HepG2 (cell line): ENCODE results near the gene MPV17L. TPM values are rescaled to one million over a fixed set of nuclear protein-coding genes. Genes with fewer than 3 reads are reported as not detected.

Experiments used
- ATAC-seq: fragments of 200-7000 bp; cut with Tn5 transposase; 3 replicates; pipeline ENCODE4 v1.9.1; 2020; ENCODE audit warnings: mild to moderate bottlenecking, moderate library complexity
- BruUV-seq: library from RNA; stranded (reverse); fragments of 400-500 nt; replicated peaks from 2 replicates; lab custom pipeline; 2021; lab: Mats Ljungman, UMichigan
- CTCF ChIA-PET: fragments of 300-600 bp; formaldehyde crosslinking; extraction: SDS; loops from one replicate; lab custom pipeline; 2021; ENCODE audit warnings: low total read pairs, inconsistent platforms, low intra/inter-chr PET ratio; lab: Yijun Ruan, JAX
- POLR2A ChIA-PET: fragments of 350-600 bp; sonication (Branson Sonifier 250); formaldehyde crosslinking; loops from one replicate; lab custom pipeline; 2020; ENCODE audit warnings: antibody characterized with exemption, inconsistent platforms; lab: Yijun Ruan, JAX
- DNase-seq: peaks from one replicate; pipeline ENCODE4 v3.0.0-alpha.2; 2015; ENCODE audit warnings: low spot score
- FAIRE-seq: peaks from 3 replicates; lab custom pipeline; 2011; peaks lifted over from hg19 to GRCh38; lab: Jason Lieb, UNC
- H2AFZ ChIP-seq: one replicate; pipeline ENCODE4 v1.6.1; 2011; ENCODE audit warnings: low read length, inconsistent platforms
- H3K27ac ChIP-seq: fragments of 300-600 bp; 3 replicates; pipeline ENCODE4 v1.8.0; 2011; ENCODE audit warnings: mixed run types, mild to moderate bottlenecking, mixed read lengths, low read length, inconsistent platforms; ENCODE audit not compliant: insufficient read depth; ENCODE audit errors: extremely low read length
- H3K27me3 ChIP-seq, 2 experiments: fragments of 200-600 bp in 1 of 2; 2 replicates in 1 of 2; 3 replicates in 1 of 2; pipeline versions ENCODE4 v1.6.0 to v1.8.0; 2011; ENCODE audit warnings: low read length in 2 of 2, mild to moderate bottlenecking in 2 of 2, moderate library complexity in 2 of 2, inconsistent platforms in 1 of 2; ENCODE audit not compliant: insufficient read depth in 2 of 2, control insufficient read depth in 1 of 2
- H3K36me3 ChIP-seq, 2 experiments: fragments of 200-600 bp in 1 of 2; replicated peaks in 1 of 2; 2 replicates in 1 of 2; 3 replicates in 1 of 2; pipeline versions ENCODE4 v1.5.1 to v1.8.0; 2011; ENCODE audit warnings: low read length in 2 of 2, inconsistent platforms in 1 of 2; ENCODE audit not compliant: insufficient read depth in 2 of 2, control insufficient read depth in 1 of 2
- H3K4me1 ChIP-seq: 2 replicates; pipeline ENCODE4 v1.5.1; 2012; ENCODE audit warnings: low read length, inconsistent platforms; ENCODE audit not compliant: insufficient read depth
- H3K4me2 ChIP-seq: 2 replicates; pipeline ENCODE4 v1.6.0; 2011; ENCODE audit warnings: low read depth, low read length, inconsistent platforms
- H3K4me3 ChIP-seq, 3 experiments: fragments of 200-600 bp in 1 of 3; sonication (generic), shearing (Covaris generic) in 1 of 3; replicated peaks in 1 of 3; 2 replicates each; pipeline ENCODE4 v1.5.1; 2011 to 2016; ENCODE audit warnings: low read length in 3 of 3, inconsistent platforms in 2 of 3, low read depth in 2 of 3, mild to moderate bottlenecking in 2 of 3, control low read depth in 1 of 3, mixed read lengths in 1 of 3; ENCODE audit not compliant: insufficient read depth in 1 of 3
- H3K79me2 ChIP-seq: one replicate; pipeline ENCODE4 v1.6.1; 2011; ENCODE audit warnings: low read length, inconsistent platforms; ENCODE audit not compliant: insufficient read depth
- H3K9ac ChIP-seq: 2 replicates; pipeline ENCODE4 v1.6.0; 2011; ENCODE audit warnings: mild to moderate bottlenecking, low read depth, low read length, inconsistent platforms; ENCODE audit not compliant: insufficient read depth
- H3K9me3 ChIP-seq: 2 replicates; pipeline ENCODE4 v1.5.1; 2012; ENCODE audit warnings: mild to moderate bottlenecking, low read length
- H4K20me1 ChIP-seq: 2 replicates; pipeline ENCODE4 v1.6.0; 2011; ENCODE audit warnings: inconsistent platforms, mild to moderate bottlenecking, low read length, moderate library complexity; ENCODE audit not compliant: insufficient read depth
- BRD4 ChIP-seq: sonication (generic); formaldehyde crosslinking; IDR thresholded peaks from 2 replicates; pipeline ENCODE4 v1.4.0; 2020; ENCODE audit warnings: missing genetic modification reagents
- ERF ChIP-seq: IDR thresholded peaks from 2 replicates; pipeline ENCODE4 v1.6.1; 2018; ENCODE audit warnings: missing biosample characterization, missing genetic modification reagents
- ESRRA ChIP-seq: sonication (generic); formaldehyde crosslinking; IDR thresholded peaks from 2 replicates; pipeline ENCODE4 v1.5.1; 2020; ENCODE audit warnings: mild to moderate bottlenecking, low read depth, missing genetic modification reagents
- FOXO1 ChIP-seq: sonication (generic); formaldehyde crosslinking; IDR thresholded peaks from 2 replicates; pipeline ENCODE4 v1.4.0; 2020; ENCODE audit warnings: missing genetic modification reagents
- GPN1 ChIP-seq: sonication (generic); formaldehyde crosslinking; IDR thresholded peaks from 2 replicates; pipeline ENCODE4 v1.5.1; 2020; ENCODE audit warnings: missing genetic modification reagents, borderline replicate concordance
- HIVEP1 ChIP-seq: sonication (generic); formaldehyde crosslinking; IDR thresholded peaks from 2 replicates; pipeline ENCODE4 v1.4.0; 2020; ENCODE audit warnings: mild to moderate bottlenecking, missing genetic modification reagents
- HMGA1 ChIP-seq: sonication (generic); formaldehyde crosslinking; conservative IDR thresholded peaks from 2 replicates; pipeline ENCODE4 v1.4.0; 2020; ENCODE audit warnings: missing genetic modification reagents
- JUNB ChIP-seq: sonication (generic); formaldehyde crosslinking; IDR thresholded peaks from 2 replicates; pipeline ENCODE4 v1.8.0; 2022; ENCODE audit warnings: missing genetic modification reagents, mild to moderate bottlenecking, borderline replicate concordance
- MIER2 ChIP-seq: IDR thresholded peaks from 2 replicates; pipeline ENCODE4 v1.6.1; 2016; ENCODE audit warnings: missing biosample characterization, missing genetic modification reagents
- NFIC ChIP-seq: IDR thresholded peaks from 2 replicates; pipeline ENCODE4 v1.6.1; 2012; ENCODE audit warnings: mild to moderate bottlenecking, low read length, inconsistent platforms
- POGZ ChIP-seq: sonication (generic); formaldehyde crosslinking; IDR thresholded peaks from 2 replicates; pipeline ENCODE4 v1.4.0; 2020; ENCODE audit warnings: mild to moderate bottlenecking, missing genetic modification reagents
- RBM22 ChIP-seq: fragments of 200-400 bp; formaldehyde crosslinking; optimal IDR thresholded peaks from 2 replicates; pipeline ENCODE3; 2017; ENCODE audit warnings: mild to moderate bottlenecking, low read length, moderate library complexity
- RFXANK ChIP-seq: IDR thresholded peaks from 2 replicates; pipeline ENCODE4 v1.6.1; 2016
- SNAPC2 ChIP-seq: sonication (generic); formaldehyde crosslinking; IDR thresholded peaks from 2 replicates; pipeline ENCODE4 v1.8.1; 2022; ENCODE audit warnings: mild to moderate bottlenecking, missing genetic modification reagents
- SSRP1 ChIP-seq: IDR thresholded peaks from 2 replicates; pipeline ENCODE4 v1.6.1; 2016; ENCODE audit warnings: control low read depth
- STAT5B ChIP-seq: sonication (generic); formaldehyde crosslinking; IDR thresholded peaks from 2 replicates; pipeline ENCODE4 v1.4.0; 2020; ENCODE audit warnings: missing genetic modification reagents
- TOE1 ChIP-seq: sonication (generic); formaldehyde crosslinking; IDR thresholded peaks from 2 replicates; pipeline ENCODE4 v1.4.0; 2020; ENCODE audit warnings: mild to moderate bottlenecking, missing genetic modification reagents
- ZFX ChIP-seq: sonication (generic); formaldehyde crosslinking; IDR thresholded peaks from 2 replicates; pipeline ENCODE4 v1.4.0; 2020; ENCODE audit warnings: mild to moderate bottlenecking, low read depth, missing genetic modification reagents, moderate library complexity
- ZMYM4 ChIP-seq: sonication (generic); formaldehyde crosslinking; IDR thresholded peaks from 2 replicates; pipeline ENCODE4 v1.8.1; 2023; ENCODE audit warnings: mild to moderate bottlenecking, missing genetic modification reagents
- ZNF205 ChIP-seq: IDR thresholded peaks from 2 replicates; pipeline ENCODE4 v1.6.1; 2018; ENCODE audit warnings: missing biosample characterization, missing genetic modification reagents
- ZNF547 ChIP-seq: sonication (generic); formaldehyde crosslinking; IDR thresholded peaks from 2 replicates; pipeline ENCODE4 v1.5.1; 2020; ENCODE audit warnings: mild to moderate bottlenecking, missing genetic modification reagents
- ZNF589 ChIP-seq: sonication (generic); formaldehyde crosslinking; conservative IDR thresholded peaks from 2 replicates; pipeline ENCODE4 v1.8.0; 2022; ENCODE audit warnings: mild to moderate bottlenecking, moderate library complexity, missing genetic modification reagents
- ZNF75D ChIP-seq: sonication (generic); formaldehyde crosslinking; IDR thresholded peaks from 2 replicates; pipeline ENCODE4 v1.8.1; 2023; ENCODE audit warnings: missing genetic modification reagents, mild to moderate bottlenecking, borderline replicate concordance
- ZSCAN31 ChIP-seq: sonication (generic); formaldehyde crosslinking; IDR thresholded peaks from 2 replicates; pipeline ENCODE4 v1.5.0; 2020; ENCODE audit warnings: low read depth, mild to moderate bottlenecking, missing genetic modification reagents
- WGBS: methylation state at CpG from one replicate; pipeline ENCODE4 v1.1.6; 2017; ENCODE audit warnings: low lambda C conversion rate; 5-methylcytosine and 5-hydroxymethylcytosine counted together
- in situ Hi-C: cut with HindIII; loops from 2 replicates; pipeline ENCODE4 v1.10.0; 2017; ENCODE audit warnings: low pct_unique_long_range_greater_than_20kb; ENCODE audit not compliant: extremely low pct_ligation_motif_present
- intact Hi-C: fragments of 100-400 bp; cut with micrococcal nuclease; formaldehyde crosslinking; loops from one replicate; pipeline ENCODE4 v1.10.0; 2022; ENCODE audit not compliant: unreplicated experiment
- polyA plus RNA-seq, 8 experiments: library from polyadenylated mRNA; depleted of rRNA in 3 of 8; stranded (reverse) in 7 of 8; unstranded in 1 of 8; fragments of >200 nt; fragmentation: Illumina TruSeq in 4 of 8; extraction: Trizol in 4 of 8; gene quantifications; 2 replicates each; pipeline versions ENCODE4 v1.2.1 to v1.2.3, GENCODE V29; 2011 to 2016; ENCODE audit warnings: low read depth in 4 of 8, missing spikeins in 1 of 8, mixed read lengths in 1 of 8; ENCODE audit not compliant: insufficient read depth in 1 of 8
- total RNA-seq, 5 experiments: library from RNA; depleted of rRNA; stranded (reverse); fragments of >200 nt; fragmentation: Illumina TruSeq; extraction: Trizol; gene quantifications; 2 replicates each; pipeline ENCODE4 v1.2.3, GENCODE V29; 2016; ENCODE audit warnings: low read depth in 1 of 5
- TF ChIP-seq, protein P1 (sequence below): sonication (generic); formaldehyde crosslinking; IDR thresholded peaks from 2 replicates; pipeline ENCODE4 v1.5.0; 2020; ENCODE audit warnings: missing genetic modification reagents
- TF ChIP-seq, protein P2 (sequence below): sonication (generic); formaldehyde crosslinking; IDR thresholded peaks from 2 replicates; pipeline ENCODE4 v1.4.0; 2020; ENCODE audit warnings: missing genetic modification reagents, mild to moderate bottlenecking, borderline replicate concordance

Gene MPV17L
- total and polyA plus RNA-seq, 2 of the 13 experiments (the other 11 are each of a cell fraction or from before 2014, with no cell fraction given), result 34.7 to 63.8 TPM

DNA sequence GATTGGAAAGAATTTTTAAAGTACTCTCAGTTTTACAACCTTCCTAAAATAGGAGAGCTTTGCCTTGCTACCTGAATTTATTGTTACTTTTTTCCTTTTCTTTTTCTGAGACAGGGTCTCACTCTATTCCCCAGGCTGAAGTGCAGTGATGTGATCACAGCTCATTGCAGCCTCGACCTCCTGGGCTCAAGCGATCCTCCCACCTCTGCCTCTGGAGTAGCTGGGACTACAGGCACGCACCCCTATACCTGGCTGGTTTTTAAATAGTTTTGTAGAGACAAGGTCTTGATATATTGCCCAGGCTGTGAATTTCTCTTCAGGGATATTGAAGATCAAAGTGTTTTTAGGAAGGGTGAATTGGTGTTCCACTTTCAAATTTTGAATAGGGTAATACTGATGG lies 3.8 kb downstream of the MPV17L start:
- Histone ChIP-seq H3K27me3 (no peaks in the 10 kb centered on the region), H3K79me2 (peaks cover 34% of the 10 kb centered on the region), H3K4me1 (peaks cover 70% of the 10 kb centered on the region), H3K4me2 (peak overlapping the region; percentile 71), H3K9ac (peak overlapping the region; percentile 84), H3K9me3 (no peaks in the 10 kb centered on the region), H3K4me3 (peak overlapping the region in 1 of 3 experiments; percentile 45; a peak in 1 of 6 replicates), H4K20me1 (no peaks in the 10 kb centered on the region), H3K27ac (peak overlapping the region; percentile 71), H3K36me3 (peaks cover 1 to 18% of the 10 kb centered on the region in 2 experiments; a peak in 4 of 5 replicates), H2AFZ (no peak overlapping the region)
- ATAC-seq (no peak), DNase-seq (no peak), FAIRE-seq (no peak)
- ChIA-PET CTCF (no interaction called here), POLR2A (interaction anchor here (0.6 to 1.7 kb wide), 4 partner anchors 9 to 305 kb away, joined by 3 to 6 read pairs (median 3); partner anchors contain the start of gene RRN3)
- intact Hi-C loops (no loop called here), in situ Hi-C loops (no loop called here)
- 59% methylated on average over 3 of the region's 3 CpGs for WGBS
- BruUV-seq, result no TSS peak
- TF ChIP-seq, protein P1, sequence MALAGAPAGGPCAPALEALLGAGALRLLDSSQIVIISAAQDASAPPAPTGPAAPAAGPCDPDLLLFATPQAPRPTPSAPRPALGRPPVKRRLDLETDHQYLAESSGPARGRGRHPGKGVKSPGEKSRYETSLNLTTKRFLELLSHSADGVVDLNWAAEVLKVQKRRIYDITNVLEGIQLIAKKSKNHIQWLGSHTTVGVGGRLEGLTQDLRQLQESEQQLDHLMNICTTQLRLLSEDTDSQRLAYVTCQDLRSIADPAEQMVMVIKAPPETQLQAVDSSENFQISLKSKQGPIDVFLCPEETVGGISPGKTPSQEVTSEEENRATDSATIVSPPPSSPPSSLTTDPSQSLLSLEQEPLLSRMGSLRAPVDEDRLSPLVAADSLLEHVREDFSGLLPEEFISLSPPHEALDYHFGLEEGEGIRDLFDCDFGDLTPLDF, result no peak
- no peak for TF ChIP-seq FOXO1
- no peak for TF ChIP-seq JUNB (CRISPR knock-in tag)
- TF ChIP-seq RBM22, result no peak
- TF ChIP-seq STAT5B, result no peak
- TF ChIP-seq ZFX (CRISPR knock-in tag), result no peak
- TF ChIP-seq SNAPC2 (CRISPR knock-in tag), result no peak
- TF ChIP-seq RFXANK, result no peak
- TF ChIP-seq ZNF589 (CRISPR knock-in tag), result no peak
- TF ChIP-seq ZSCAN31, result 0 out of 2 replicates have a peak, but pooled peaks have one; percentile 9
- no peak for TF ChIP-seq GPN1 (CRISPR knock-in tag)
- TF ChIP-seq ZMYM4 (CRISPR knock-in tag), result no peak
- TF ChIP-seq ERF (CRISPR knock-in tag), result no peak
- no peak for TF ChIP-seq MIER2 (CRISPR knock-in tag)
- no peak for TF ChIP-seq ZNF75D (CRISPR knock-in tag)
- no peak for TF ChIP-seq NFIC
- TF ChIP-seq HIVEP1, result no peak
- TF ChIP-seq POGZ (CRISPR knock-in tag), result 0 out of 2 replicates have a peak, but pooled peaks have one; percentile 16
- TF ChIP-seq BRD4 (CRISPR knock-in tag), result no peak
- no peak for TF ChIP-seq SSRP1 (CRISPR knock-in tag)
- 0 out of 2 replicates have a peak, but pooled peaks have one; percentile 47 for TF ChIP-seq TOE1 (CRISPR knock-in tag)
- no peak for TF ChIP-seq ZNF205 (CRISPR knock-in tag)
- TF ChIP-seq ZNF547 (CRISPR knock-in tag), result no peak
- TF ChIP-seq, protein P2, sequence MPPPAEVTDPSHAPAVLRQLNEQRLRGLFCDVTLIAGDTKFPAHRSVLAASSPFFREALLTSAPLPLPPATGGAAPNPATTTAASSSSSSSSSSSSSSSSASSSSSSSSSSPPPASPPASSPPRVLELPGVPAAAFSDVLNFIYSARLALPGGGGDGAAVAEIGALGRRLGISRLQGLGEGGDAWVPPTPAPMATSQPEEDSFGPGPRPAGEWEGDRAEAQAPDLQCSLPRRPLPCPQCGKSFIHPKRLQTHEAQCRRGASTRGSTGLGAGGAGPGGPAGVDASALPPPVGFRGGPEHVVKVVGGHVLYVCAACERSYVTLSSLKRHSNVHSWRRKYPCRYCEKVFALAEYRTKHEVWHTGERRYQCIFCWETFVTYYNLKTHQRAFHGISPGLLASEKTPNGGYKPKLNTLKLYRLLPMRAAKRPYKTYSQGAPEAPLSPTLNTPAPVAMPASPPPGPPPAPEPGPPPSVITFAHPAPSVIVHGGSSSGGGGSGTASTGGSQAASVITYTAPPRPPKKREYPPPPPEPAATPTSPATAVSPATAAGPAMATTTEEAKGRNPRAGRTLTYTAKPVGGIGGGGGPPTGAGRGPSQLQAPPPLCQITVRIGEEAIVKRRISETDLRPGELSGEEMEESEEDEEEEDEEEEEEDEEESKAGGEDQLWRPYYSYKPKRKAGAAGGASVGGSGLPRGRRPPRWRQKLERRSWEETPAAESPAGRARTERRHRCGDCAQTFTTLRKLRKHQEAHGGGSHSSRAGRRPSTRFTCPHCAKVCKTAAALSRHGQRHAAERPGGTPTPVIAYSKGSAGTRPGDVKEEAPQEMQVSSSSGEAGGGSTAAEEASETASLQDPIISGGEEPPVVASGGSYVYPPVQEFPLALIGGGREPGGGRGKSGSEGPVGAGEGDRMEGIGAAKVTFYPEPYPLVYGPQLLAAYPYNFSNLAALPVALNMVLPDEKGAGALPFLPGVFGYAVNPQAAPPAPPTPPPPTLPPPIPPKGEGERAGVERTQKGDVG, result no peak
- no peak for TF ChIP-seq HMGA1 (CRISPR knock-in tag)
- TF ChIP-seq ESRRA (CRISPR knock-in tag), result no peak
